Colonic mucosa (tissue), 4 donors: ENCODE results near the gene MOSMO. TPM values are rescaled to one million over a fixed set of nuclear protein-coding genes. Genes with fewer than 3 reads are reported as not detected.
A peak's percentile ranks its signal among the peaks of the same experiment; 100 is the strongest.

Source experiments
- DNase-seq: peaks from one replicate; pipeline ENCODE4 v3.0.0-alpha.2; 2020
- H3K27ac ChIP-seq: fragments of 200-600 bp; one replicate; pipeline ENCODE4 v1.8.0; 2021
- H3K27me3 ChIP-seq: fragments of 200-600 bp; one replicate; pipeline ENCODE4 v1.8.0; 2021
- H3K36me3 ChIP-seq: fragments of 200-600 bp; one replicate; pipeline ENCODE4 v1.8.0; 2021
- H3K4me1 ChIP-seq: fragments of 200-600 bp; one replicate; pipeline ENCODE4 v1.8.0; 2021; ENCODE audit warnings: mild to moderate bottlenecking
- H3K4me3 ChIP-seq: fragments of 200-600 bp; one replicate; pipeline ENCODE4 v1.8.0; 2021
- H3K9ac ChIP-seq, 2 donors: one replicate each; pipeline ENCODE4 v1.7.0; 2013; ENCODE audit warnings: control low read depth in 2 of 2, low read depth in 2 of 2, low read length in 2 of 2
- H3K9me3 ChIP-seq: fragments of 200-600 bp; one replicate; pipeline ENCODE4 v1.8.0; 2021
- intact Hi-C: fragments of 100-400 bp; cut with DNase I; formaldehyde crosslinking; loops from one replicate; pipeline ENCODE4 v1.14.1; 2022
- total RNA-seq, 2 donors: library from RNA; stranded (reverse); fragmentation: NEBNext Ultra II Directional in 1 of 2; extraction: Animal tissue kit (Norgen Biotek cat#: 25700) in 1 of 2; gene quantifications; one replicate each; pipeline ENCODE4 v1.2.1, GENCODE V29; 2021
- TF ChIP-seq, protein P1 (sequence below): fragments of 200-600 bp; IDR thresholded peaks from one replicate; pipeline ENCODE4 v1.8.0; 2022; ENCODE audit warnings: antibody characterized with exemption, mild to moderate bottlenecking
- donor health status: healthy.
- donor health status: DM: no; HTN: no; CAD: no.
- donor health status: DM: no; HTN: no; CAD: no.

The MOSMO gene
- 1 to 10 TPM; 6.4 to 9.2 TPM for total RNA-seq

DNA sequence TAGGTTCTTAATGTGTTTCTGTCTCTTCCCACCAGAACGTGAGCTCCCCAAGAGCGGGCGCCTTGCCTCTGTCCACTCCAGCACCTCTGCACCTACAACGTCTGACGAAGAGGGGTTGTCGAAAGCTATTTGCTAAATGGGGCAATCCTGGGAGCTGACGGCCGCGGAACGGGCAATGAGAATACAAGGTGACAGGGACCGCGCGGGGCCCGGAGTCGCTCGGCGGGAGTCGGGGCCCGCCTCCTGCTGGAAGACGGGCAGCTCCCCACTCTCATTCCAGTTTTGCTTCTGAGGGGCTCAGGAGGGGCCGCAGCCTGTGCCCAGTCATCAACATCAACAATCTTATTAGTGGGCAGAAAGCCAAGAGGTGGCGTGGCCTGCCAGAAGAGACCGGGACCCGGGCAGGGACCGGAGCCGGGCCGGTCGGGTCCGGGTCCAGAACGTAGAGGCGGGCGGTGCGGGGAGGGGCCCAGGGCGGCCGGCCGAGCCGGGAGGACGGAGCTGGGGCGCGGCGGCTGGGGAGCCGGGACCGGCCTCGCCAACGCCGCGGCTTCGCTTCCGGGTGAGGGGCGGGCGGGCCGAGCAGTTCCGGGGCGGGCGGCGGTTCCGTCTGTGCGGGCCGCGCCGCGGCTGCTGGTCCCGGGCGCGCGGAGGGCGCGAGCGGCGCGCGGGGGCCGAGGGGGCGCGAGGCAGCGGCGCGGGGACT lies at the start of gene MOSMO:
Gene MOSMO (plus strand): TSS at position 603 of the 706 bp plus-strand sequence. CDS start 191 bp downstream, outside the sequence.
- TF ChIP-seq, protein P1, sequence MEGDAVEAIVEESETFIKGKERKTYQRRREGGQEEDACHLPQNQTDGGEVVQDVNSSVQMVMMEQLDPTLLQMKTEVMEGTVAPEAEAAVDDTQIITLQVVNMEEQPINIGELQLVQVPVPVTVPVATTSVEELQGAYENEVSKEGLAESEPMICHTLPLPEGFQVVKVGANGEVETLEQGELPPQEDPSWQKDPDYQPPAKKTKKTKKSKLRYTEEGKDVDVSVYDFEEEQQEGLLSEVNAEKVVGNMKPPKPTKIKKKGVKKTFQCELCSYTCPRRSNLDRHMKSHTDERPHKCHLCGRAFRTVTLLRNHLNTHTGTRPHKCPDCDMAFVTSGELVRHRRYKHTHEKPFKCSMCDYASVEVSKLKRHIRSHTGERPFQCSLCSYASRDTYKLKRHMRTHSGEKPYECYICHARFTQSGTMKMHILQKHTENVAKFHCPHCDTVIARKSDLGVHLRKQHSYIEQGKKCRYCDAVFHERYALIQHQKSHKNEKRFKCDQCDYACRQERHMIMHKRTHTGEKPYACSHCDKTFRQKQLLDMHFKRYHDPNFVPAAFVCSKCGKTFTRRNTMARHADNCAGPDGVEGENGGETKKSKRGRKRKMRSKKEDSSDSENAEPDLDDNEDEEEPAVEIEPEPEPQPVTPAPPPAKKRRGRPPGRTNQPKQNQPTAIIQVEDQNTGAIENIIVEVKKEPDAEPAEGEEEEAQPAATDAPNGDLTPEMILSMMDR, result no peak
- intact Hi-C loops, result loop anchor here (10.0 kb wide), 1 partner anchor 287 kb away; the partner anchor contains the start of gene POLR3E
- DNase-seq, result peak; percentile 69
- Histone ChIP-seq H3K4me3 (peak within 1 kb of the TSS; percentile 92), H3K36me3 (no peaks in the 10 kb centered on the region), H3K27me3 (no peaks in the 10 kb centered on the region), H3K9me3 (no peaks in the 10 kb centered on the region), H3K9ac (peak within 1 kb of the TSS; percentile 83 to 88), H3K4me1 (peaks cover 15% of the 10 kb centered on the region), H3K27ac (peak within 1 kb of the TSS; percentile 73)

DNA sequence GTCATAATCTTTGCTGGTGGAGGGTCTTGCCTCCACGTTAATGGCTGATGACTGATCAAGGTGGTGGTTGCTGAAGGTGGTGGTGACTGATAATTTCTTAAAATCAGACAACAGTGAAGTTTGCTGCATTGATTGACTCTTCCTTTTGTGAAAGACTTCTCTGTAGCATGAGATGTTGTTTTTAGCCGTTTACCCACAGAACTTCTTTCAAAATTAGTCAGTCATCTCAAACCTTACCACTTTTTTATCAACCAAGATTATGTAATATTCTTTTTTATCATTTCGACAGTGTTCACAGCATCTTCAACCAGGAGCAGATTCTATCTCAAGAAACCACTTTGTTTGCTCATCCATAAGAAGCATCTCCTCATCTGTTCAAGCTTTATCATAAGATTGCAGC lies 48.9 kb upstream of the MOSMO start:
- Histone ChIP-seq H3K9ac (no peak overlapping the region), H3K27me3 (no peaks in the 10 kb centered on the region), H3K27ac (no peak overlapping the region), H3K4me3 (no peak overlapping the region), H3K36me3 (peaks cover 54% of the 10 kb centered on the region), H3K4me1 (peaks cover 6% of the 10 kb centered on the region), H3K9me3 (no peaks in the 10 kb centered on the region)
- TF ChIP-seq, protein P1, result no peak
- DNase-seq, result no peak
- intact Hi-C loops, result no loop called here

DNA sequence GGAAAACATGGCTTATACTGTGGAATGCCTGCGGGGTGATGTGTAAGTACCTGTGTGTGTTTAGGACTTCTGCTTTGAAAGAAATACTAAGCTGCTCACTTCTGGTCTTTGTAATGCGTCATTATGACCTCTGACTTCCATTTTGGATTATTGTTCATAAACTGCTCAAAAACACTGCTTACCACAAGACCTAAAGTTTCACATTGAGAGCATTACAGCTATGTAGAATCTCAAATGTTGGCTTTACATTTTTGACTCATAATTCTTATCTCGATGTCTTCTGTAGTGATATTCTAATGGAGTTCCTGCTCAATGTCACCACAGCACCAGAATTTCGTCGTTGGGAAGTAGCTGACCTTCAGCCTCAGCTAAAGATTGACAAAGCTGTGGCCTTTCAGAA lies 45.4 kb upstream of the MOSMO start:
- Histone ChIP-seq H3K36me3 (peaks cover 67% of the 10 kb centered on the region), H3K27me3 (no peaks in the 10 kb centered on the region), H3K4me1 (no peaks in the 10 kb centered on the region), H3K27ac (no peak overlapping the region), H3K9ac (no peak overlapping the region), H3K9me3 (no peaks in the 10 kb centered on the region), H3K4me3 (no peak overlapping the region)
- TF ChIP-seq, protein P1, result no peak
- DNase-seq, result no peak
- intact Hi-C loops, result no loop called here

DNA sequence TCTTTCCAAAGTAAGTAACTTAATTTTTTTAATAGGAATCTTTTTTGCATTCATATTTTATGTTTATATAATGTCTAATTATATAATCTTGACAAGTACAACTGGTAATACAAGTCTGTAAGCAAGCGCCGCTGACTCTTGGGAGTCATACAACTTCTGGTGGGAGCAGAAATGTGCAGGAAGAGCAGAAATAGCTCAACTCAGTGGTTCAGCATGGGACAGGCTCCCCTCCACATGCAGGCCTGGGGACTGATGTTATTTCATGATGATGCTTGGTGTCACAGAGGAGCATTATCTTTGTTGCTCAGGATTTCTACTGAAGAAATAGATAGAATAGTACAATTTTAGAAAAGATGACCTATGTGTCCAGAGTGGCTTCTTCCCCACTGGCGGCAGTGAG lies 44.0 kb upstream of the MOSMO start:
- no peak for DNase-seq
- Histone ChIP-seq H3K27ac (no peak overlapping the region), H3K9ac (no peak overlapping the region), H3K9me3 (no peaks in the 10 kb centered on the region), H3K36me3 (peaks cover 55% of the 10 kb centered on the region), H3K4me1 (no peaks in the 10 kb centered on the region), H3K27me3 (no peaks in the 10 kb centered on the region), H3K4me3 (no peak overlapping the region)
- TF ChIP-seq, protein P1, result no peak
- intact Hi-C loops, result no loop called here

DNA sequence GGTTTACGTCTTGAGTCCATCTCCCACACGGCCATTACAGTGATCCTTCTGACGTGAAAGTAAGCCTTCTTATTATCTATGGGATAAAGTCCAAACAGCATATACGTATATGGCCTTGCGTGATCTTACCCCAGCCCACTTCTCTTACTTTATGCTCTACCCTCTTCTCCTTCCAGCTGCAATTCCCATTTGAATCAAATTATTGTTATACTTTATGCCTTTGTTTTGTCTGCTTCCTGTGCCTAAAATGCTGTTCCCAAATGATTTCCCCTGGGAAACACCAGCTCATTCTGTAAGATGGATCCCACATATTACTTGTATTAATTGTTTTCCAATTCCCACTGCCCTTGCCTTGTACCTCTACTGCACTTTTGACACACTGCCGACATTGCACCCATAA lies 43.6 kb upstream of the MOSMO start:
- Histone ChIP-seq H3K27me3 (no peaks in the 10 kb centered on the region), H3K36me3 (peaks cover 53% of the 10 kb centered on the region), H3K4me3 (no peak overlapping the region), H3K4me1 (no peaks in the 10 kb centered on the region), H3K9me3 (no peaks in the 10 kb centered on the region), H3K9ac (no peak overlapping the region), H3K27ac (no peak overlapping the region)
- DNase-seq, result no peak
- intact Hi-C loops, result no loop called here
- TF ChIP-seq, protein P1, result no peak
